ENCODE results near the gene DLL4.

DLL4 gene

DNA sequence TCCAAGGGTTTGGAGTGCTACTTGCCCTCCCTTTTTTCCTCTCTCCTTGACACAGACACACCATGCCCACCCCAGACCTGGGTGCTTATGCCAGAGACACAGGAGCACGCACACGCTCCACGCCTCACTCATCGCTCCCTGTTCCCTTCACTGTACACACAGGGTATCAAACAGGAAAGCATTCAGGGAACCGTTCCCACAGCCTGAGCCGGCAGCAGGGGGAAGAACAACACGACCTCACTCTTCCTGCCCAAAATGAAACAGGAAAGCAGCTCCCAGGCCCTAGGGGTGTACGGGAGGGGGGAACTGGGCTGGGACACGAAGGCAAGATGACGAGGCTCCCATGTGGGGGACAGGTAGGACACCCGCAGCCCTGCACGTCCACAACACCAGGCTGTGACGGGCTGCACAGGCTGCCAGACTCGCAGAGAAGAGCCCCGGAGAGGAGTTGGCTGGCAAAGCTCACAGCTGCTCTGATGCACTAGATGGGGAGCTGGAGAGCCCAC lies 11.2 kb downstream of the DLL4 start:
- DNase-seq (ENCODE audit: low read depth): no peak
- TF ChIP-seq, protein P1, sequence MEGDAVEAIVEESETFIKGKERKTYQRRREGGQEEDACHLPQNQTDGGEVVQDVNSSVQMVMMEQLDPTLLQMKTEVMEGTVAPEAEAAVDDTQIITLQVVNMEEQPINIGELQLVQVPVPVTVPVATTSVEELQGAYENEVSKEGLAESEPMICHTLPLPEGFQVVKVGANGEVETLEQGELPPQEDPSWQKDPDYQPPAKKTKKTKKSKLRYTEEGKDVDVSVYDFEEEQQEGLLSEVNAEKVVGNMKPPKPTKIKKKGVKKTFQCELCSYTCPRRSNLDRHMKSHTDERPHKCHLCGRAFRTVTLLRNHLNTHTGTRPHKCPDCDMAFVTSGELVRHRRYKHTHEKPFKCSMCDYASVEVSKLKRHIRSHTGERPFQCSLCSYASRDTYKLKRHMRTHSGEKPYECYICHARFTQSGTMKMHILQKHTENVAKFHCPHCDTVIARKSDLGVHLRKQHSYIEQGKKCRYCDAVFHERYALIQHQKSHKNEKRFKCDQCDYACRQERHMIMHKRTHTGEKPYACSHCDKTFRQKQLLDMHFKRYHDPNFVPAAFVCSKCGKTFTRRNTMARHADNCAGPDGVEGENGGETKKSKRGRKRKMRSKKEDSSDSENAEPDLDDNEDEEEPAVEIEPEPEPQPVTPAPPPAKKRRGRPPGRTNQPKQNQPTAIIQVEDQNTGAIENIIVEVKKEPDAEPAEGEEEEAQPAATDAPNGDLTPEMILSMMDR (IDR thresholded peaks at IDR 0.05; ENCODE audit: low read depth, low read length): no peak
- no peak for TF ChIP-seq MYC (IDR thresholded peaks at IDR 0.05; ENCODE audit: low read depth, low read length)
- TF ChIP-seq POLR2A (IDR thresholded peaks at IDR 0.05; ENCODE audit: extremely low read depth, insufficient read length): no peak
- TF ChIP-seq, protein P2, sequence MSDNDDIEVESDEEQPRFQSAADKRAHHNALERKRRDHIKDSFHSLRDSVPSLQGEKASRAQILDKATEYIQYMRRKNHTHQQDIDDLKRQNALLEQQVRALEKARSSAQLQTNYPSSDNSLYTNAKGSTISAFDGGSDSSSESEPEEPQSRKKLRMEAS (IDR thresholded peaks at IDR 0.05; ENCODE audit: low read depth, low read length): no peak
- no peak overlapping the region for H3K4me3 ChIP-seq (ENCODE audit: low read depth, low read length)

DNA sequence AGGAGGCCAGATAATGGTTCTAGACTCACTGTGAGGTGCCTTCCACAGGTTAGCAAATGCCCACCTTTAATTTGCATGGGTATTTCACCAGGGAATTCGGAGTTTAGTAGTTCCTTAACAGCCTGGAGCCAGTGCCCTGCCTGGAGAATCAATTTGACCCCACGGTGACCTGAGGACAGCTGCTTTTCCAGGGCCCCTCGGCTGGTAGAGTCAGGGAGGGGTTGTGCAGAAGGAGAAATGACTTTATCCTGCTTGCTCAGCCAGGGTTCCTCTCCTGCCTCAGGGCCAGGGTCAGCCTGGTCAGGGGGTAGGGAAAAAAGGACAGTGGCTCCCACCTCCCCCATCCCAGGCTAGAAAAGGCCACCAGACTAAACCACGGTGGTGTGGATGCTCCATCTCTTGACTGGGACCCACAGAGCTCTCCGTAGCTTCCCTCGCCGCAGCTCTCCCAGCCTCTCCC lies 12.0 kb downstream of the DLL4 start:
- TF ChIP-seq POLR2A (IDR thresholded peaks at IDR 0.05; ENCODE audit: extremely low read depth, insufficient read length) (no peak), MYC (IDR thresholded peaks at IDR 0.05; ENCODE audit: low read depth, low read length) (no peak)
- TF ChIP-seq, protein P1 (IDR thresholded peaks at IDR 0.05; ENCODE audit: low read depth, low read length): no peak
- TF ChIP-seq, protein P2 (IDR thresholded peaks at IDR 0.05; ENCODE audit: low read depth, low read length): no peak
- DNase-seq (ENCODE audit: low read depth): no peak
- peak overlapping the region; percentile 25 for H3K4me3 ChIP-seq (ENCODE audit: low read depth, low read length)

DNA sequence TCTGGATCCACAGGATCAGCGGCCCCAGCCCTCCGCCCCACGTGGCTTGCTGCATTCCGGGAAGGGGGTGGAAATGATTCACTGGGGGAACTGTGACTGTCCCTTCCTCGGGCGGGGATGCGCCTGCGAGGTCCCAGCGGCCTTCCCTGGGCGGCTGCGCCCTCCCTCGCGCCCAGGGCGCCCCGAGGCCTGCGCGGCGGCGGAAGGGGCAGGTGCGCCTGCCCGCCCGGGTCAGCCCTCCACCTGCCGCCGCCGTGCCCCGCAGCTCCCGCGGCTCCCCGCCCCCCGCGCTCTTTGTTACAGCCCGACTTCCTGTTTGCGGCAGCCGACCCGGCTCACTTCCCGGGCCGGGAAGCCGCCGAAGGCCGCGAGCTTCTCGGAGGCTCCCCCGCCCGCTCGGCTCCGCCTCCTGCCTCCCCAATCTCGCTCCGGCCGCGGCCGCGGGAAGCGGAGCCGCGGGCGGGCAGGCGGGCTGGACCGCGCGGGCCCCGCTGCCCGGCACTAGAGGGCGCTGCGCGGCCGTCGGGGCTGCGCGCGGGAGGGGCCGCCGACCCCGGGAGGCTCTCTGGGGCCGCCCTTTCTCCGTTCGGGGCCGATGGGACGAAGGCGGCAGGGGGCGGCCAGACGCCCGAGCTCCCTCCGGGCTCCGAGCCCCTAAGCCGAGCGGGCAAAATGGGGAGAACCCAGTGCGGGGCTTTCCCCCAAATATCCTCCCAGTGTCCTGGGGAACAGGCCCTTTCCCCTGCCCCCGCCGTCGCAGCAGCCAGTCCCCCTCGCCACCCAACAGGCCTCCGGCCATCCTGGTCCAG lies 12.6 kb downstream of the DLL4 start:
- TF ChIP-seq, protein P1 (IDR thresholded peaks at IDR 0.05; ENCODE audit: low read depth, low read length): no peak
- TF ChIP-seq MYC (IDR thresholded peaks at IDR 0.05; ENCODE audit: low read depth, low read length): peak; percentile 46; the same call in 1 of the 2 replicates
- TF ChIP-seq, protein P2 (IDR thresholded peaks at IDR 0.05; ENCODE audit: low read depth, low read length): peak; percentile 69
- DNase-seq (ENCODE audit: low read depth): peak; percentile 90
- H3K4me3 ChIP-seq (ENCODE audit: low read depth, low read length): peak overlapping the region; percentile 50

DNA sequence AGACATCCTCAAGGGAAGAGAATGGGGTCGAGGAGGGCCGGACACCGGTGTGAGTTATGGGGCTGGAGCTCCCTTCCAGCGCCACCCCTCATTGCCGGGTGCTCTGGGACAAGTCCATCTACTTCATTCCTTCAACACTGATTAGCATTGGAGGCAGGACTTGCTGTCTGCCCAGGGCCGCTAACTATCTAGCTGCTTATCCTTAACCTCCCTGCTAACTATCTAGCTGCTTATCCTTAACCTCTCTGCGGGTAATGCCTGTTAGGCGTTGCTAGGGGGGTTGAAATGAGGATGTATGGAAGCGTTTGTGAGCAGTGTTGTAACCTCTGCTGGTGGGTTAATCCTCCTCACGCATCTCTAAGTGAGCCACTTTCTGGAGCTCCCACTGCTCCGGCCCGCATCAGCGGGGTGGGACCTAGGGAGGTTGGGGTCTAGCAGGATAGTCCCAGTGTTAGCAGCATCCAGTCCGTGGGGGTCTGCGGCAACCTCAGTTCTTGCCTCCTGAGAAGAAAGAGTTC lies 13.3 kb downstream of the DLL4 start:
- H3K4me3 ChIP-seq (ENCODE audit: low read depth, low read length): peak overlapping the region; percentile 50
- DNase-seq (ENCODE audit: low read depth): peak; percentile 72
- TF ChIP-seq POLR2A (IDR thresholded peaks at IDR 0.05; ENCODE audit: extremely low read depth, insufficient read length) (no peak), MYC (IDR thresholded peaks at IDR 0.05; ENCODE audit: low read depth, low read length) (no peak)
- TF ChIP-seq, protein P2 (IDR thresholded peaks at IDR 0.05; ENCODE audit: low read depth, low read length): no peak
- TF ChIP-seq, protein P1 (IDR thresholded peaks at IDR 0.05; ENCODE audit: low read depth, low read length): no peak

DNA sequence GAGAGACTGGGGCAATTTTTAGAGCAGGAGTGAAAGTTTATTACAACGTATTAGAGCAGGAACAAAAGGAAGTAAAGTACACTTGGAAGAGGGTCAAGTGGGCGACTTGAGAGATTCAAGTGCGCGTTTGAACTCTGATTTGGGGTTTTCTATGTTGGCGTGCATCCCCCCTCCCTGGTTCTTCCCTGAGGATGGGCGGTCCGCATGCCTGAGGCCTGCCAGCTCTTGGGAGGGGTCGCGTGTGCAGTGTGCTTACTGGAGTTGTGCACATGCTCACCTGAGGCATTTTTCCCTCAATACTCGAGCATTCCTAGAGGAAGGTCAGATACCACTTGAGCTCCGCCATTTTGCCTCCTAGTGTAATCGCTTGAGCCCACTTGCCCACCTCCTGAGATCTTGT lies 13.7 kb downstream of the DLL4 start:
- no peak for TF ChIP-seq MYC (IDR thresholded peaks at IDR 0.05; ENCODE audit: low read depth, low read length)
- TF ChIP-seq, protein P1 (IDR thresholded peaks at IDR 0.05; ENCODE audit: low read depth, low read length): no peak
- TF ChIP-seq, protein P2 (IDR thresholded peaks at IDR 0.05; ENCODE audit: low read depth, low read length): no peak
- no peak for TF ChIP-seq POLR2A (IDR thresholded peaks at IDR 0.05; ENCODE audit: extremely low read depth, insufficient read length)
- no peak for DNase-seq (ENCODE audit: low read depth)
- H3K4me3 ChIP-seq (ENCODE audit: low read depth, low read length): no peak overlapping the region
